Stomach (tissue), 4 donors: ENCODE data around the gene IFITM10.

Experiments
- CTCF ChIP-seq, 7 experiments: fragments of 450-650 bp in 4 of 7; fragments of 200-600 bp in 3 of 7; sonication (generic) in 3 of 7; IDR thresholded peaks; one replicate each; pipeline ENCODE4 v1.5.1; 2016 to 2019; ENCODE audit warnings: antibody characterized with exemption in 7 of 7, control low read depth in 2 of 7, mild to moderate bottlenecking in 1 of 7
- POLR2A ChIP-seq, 4 donors: fragments of 450-650 bp; IDR thresholded peaks; one replicate each; pipeline ENCODE4 v1.6.1; 2016; ENCODE audit warnings: antibody characterized with exemption in 4 of 4, control low read depth in 2 of 4, mild to moderate bottlenecking in 1 of 4, moderate library complexity in 1 of 4
- POLR2AphosphoS5 ChIP-seq, 3 donors: sonication (generic); formaldehyde crosslinking; IDR thresholded peaks; one replicate each; pipeline ENCODE4 v1.6.1; 2016; ENCODE audit warnings: antibody characterized with exemption in 3 of 3

- TF ChIP-seq CTCF (IDR thresholded peaks at IDR 0.05) (no peak), POLR2A (IDR thresholded peaks at IDR 0.05) (no peak), POLR2AphosphoS5 (IDR thresholded peaks at IDR 0.05) (no peak)
These were observed 17.7 kb upstream of the IFITM10 start for GRCh38 chr11:1768141-1768469.
